ENCODE data around the gene PHLPP2. TPM values are rescaled to one million over a fixed set of nuclear protein-coding genes. Genes with fewer than 3 reads are reported as not detected.

Gene PHLPP2
- total RNA-seq, 4 donors from 2014 or later, result 0.49 to 5.7 (median 1.7) TPM

DNA sequence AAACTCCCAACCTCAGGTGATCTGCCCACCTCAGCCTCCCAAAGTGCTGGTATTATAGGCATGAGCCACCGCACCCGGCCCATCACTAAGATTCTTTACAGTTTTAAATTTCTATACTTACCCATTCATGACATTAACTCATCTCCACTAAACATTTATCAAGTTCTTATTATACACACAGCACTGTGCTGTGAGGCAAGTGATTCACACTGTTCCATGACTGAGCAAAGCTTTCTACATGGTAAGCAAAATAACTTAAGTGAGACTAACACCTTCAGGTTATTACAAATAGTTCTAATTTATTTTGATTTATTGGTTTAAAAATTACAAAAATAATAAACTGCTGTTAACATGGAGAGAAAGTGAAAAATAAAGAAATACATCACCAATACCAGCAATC is 65.0 kb downstream of the PHLPP2 start:
- H3K27me3 ChIP-seq, result no peaks in the 10 kb centered on the region
- H3K9me3 ChIP-seq, result no peaks in the 10 kb centered on the region
- no peak for TF ChIP-seq POLR2A (IDR thresholded peaks at IDR 0.05)
- TF ChIP-seq, protein P1, sequence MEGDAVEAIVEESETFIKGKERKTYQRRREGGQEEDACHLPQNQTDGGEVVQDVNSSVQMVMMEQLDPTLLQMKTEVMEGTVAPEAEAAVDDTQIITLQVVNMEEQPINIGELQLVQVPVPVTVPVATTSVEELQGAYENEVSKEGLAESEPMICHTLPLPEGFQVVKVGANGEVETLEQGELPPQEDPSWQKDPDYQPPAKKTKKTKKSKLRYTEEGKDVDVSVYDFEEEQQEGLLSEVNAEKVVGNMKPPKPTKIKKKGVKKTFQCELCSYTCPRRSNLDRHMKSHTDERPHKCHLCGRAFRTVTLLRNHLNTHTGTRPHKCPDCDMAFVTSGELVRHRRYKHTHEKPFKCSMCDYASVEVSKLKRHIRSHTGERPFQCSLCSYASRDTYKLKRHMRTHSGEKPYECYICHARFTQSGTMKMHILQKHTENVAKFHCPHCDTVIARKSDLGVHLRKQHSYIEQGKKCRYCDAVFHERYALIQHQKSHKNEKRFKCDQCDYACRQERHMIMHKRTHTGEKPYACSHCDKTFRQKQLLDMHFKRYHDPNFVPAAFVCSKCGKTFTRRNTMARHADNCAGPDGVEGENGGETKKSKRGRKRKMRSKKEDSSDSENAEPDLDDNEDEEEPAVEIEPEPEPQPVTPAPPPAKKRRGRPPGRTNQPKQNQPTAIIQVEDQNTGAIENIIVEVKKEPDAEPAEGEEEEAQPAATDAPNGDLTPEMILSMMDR (IDR thresholded peaks at IDR 0.05), result no peak
- 100% methylated on average over 2 of the region's 2 CpGs for WGBS, 2 donors
- DNase-seq, result no peak
- intact Hi-C loops (cut with DNase I), result no loop called here
- peaks cover 0 to 81% (median 18%) of the 10 kb centered on the region in 3 donors for H3K36me3 ChIP-seq
- H3K4me3 ChIP-seq, result no peak overlapping the region
- H3K4me1 ChIP-seq, result no peaks in the 10 kb centered on the region
- no peak overlapping the region for H3K27ac ChIP-seq

DNA sequence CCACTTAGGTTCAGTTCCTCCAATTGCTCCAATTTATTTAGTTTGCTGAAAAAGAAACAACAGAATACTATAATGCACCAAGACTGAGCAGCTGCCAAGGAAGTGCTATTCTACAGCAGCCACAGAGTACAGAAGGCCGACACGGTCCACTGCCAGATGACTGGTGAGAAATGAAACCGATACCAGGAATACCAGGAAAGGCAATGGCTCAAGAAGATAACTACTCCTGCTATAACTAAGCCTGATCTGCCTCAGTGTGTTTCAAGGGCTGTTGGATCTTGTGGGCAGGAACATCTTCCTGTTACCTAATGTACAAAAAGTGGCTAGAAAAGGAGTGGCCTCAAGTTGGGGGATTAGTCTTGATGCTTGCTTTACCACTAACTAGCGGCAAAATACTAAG is 65.7 kb downstream of the PHLPP2 start:
- Histone ChIP-seq H3K27ac (no peak overlapping the region), H3K9me3 (no peaks in the 10 kb centered on the region), H3K4me3 (no peak overlapping the region), H3K36me3 (peaks cover 0 to 79% (median 20%) of the 10 kb centered on the region in 3 donors), H3K27me3 (no peaks in the 10 kb centered on the region), H3K4me1 (no peaks in the 10 kb centered on the region)
- TF ChIP-seq POLR2A (IDR thresholded peaks at IDR 0.05), result no peak
- TF ChIP-seq, protein P1 (IDR thresholded peaks at IDR 0.05), result no peak
- WGBS, 2 donors, result 69 to 78% methylated on average over 4 of the region's 4 CpGs
- intact Hi-C loops (cut with DNase I), result no loop called here
- no peak for DNase-seq

DNA sequence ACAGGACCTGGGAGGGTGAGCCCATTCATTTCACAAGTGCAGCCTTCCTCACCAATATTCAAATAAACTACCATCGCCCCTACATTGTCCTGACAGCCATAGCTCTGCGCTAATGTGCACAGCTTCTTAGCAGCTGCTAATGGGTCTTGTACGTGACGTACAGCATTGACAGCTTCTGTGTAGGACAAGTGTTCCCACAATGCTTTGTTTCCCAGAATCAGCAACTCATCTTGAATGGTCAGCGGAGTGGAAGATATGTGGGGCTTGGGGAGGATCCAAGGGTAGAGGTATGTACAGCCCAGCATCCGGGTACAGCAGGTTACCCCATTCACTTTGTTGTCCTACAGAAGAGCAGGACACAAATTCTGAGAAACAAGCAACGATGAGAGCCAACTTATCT is 74.8 kb downstream of the PHLPP2 start:
- TF ChIP-seq, protein P1 (IDR thresholded peaks at IDR 0.05), result no peak
- no peak for TF ChIP-seq POLR2A (IDR thresholded peaks at IDR 0.05)
- no peaks in the 10 kb centered on the region for H3K9me3 ChIP-seq
- H3K36me3 ChIP-seq, result peaks cover 7 to 64% (median 14%) of the 10 kb centered on the region in 3 donors
- no peak overlapping the region for H3K4me3 ChIP-seq
- H3K4me1 ChIP-seq, result no peaks in the 10 kb centered on the region
- no peak for DNase-seq
- no peak overlapping the region for H3K27ac ChIP-seq
- intact Hi-C loops (cut with DNase I), result no loop called here
- WGBS, 2 donors, result 90 to 92% methylated on average over 7 of the region's 7 CpGs
- H3K27me3 ChIP-seq, result no peaks in the 10 kb centered on the region

DNA sequence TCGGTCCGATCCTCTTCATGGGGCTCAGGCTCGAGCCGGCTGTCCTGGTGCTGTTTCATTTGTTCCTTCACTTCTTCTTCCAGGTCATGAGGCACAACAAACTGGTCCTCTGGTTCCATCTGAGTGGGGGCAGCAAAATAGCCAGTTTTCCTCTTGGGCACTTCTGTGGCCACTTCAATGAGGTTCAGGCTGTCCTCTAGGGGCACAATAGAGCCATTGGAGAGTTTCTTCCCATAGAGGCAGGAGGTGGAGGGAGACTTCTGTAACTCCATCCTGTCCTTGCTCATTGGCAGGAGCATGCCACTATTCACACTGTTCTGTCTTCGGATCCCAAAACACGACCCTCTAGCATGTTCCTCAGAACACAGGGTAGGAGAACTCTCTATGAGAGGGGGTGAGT is 75.6 kb downstream of the PHLPP2 start:
- Histone ChIP-seq H3K9me3 (no peaks in the 10 kb centered on the region), H3K27ac (no peak overlapping the region), H3K4me3 (no peak overlapping the region), H3K27me3 (no peaks in the 10 kb centered on the region), H3K36me3 (peaks cover 7 to 57% (median 9%) of the 10 kb centered on the region in 3 donors), H3K4me1 (no peaks in the 10 kb centered on the region)
- no peak for DNase-seq
- intact Hi-C loops (cut with DNase I), result no loop called here
- 83 to 91% methylated on average over 4 to 6 of the region's 6 CpGs for WGBS, 2 donors
- TF ChIP-seq POLR2A (IDR thresholded peaks at IDR 0.05), result no peak
- TF ChIP-seq, protein P1 (IDR thresholded peaks at IDR 0.05), result peak in 1 of 6 experiments; percentile 13

DNA sequence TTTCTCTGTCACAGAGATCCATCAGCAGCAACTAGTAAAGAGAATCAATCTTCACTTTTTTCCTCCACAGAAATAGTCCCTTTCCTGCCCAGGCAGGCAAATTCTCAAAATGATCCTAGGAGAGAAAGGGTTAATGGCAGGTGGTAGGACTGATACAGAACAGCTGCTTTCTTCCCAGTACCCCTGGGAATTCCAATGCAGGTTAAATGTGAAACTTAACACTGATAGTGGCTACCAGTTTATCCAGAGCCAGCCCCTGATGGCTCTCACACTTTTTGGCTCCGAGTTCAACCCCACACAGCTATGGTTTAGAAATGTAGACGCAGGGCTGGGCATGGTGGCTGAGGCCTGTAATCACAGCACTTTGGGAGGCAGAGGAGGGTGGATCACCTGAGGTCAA is 76.3 kb downstream of the PHLPP2 start:
- intact Hi-C loops (cut with DNase I), result no loop called here
- Histone ChIP-seq H3K4me1 (no peaks in the 10 kb centered on the region), H3K36me3 (peaks cover 7 to 55% (median 9%) of the 10 kb centered on the region in 3 donors), H3K27ac (no peak overlapping the region), H3K27me3 (no peaks in the 10 kb centered on the region), H3K4me3 (no peak overlapping the region), H3K9me3 (no peaks in the 10 kb centered on the region)
- WGBS, 2 donors, result 60 to 86% methylated on average over 1 of the region's 2 CpGs
- TF ChIP-seq, protein P1 (IDR thresholded peaks at IDR 0.05), result no peak
- TF ChIP-seq POLR2A (IDR thresholded peaks at IDR 0.05), result no peak
- DNase-seq, result no peak

All from esophagus squamous epithelium (tissue), 5 donors.